Effector memory CD8-positive, alpha-beta T cell (primary cell): Measurements from ENCODE around the gene CBFB.

Source experiments
- ATAC-seq: fragments of 150-1000 bp; cut with Tn5 transposase; replicated peaks from 2 replicates; pipeline ENCODE4 v1.10.0; 2021; ENCODE audit warnings: mild to moderate bottlenecking, moderate library complexity
- DNase-seq, 3 experiments: peaks; one replicate each; pipeline ENCODE4 v3.0.0; 2021
- H3K27ac Mint-ChIP-seq, 2 donors: one replicate each; pipeline ENCODE4 v1.8.0; 2022; ENCODE audit warnings: mild to moderate bottlenecking in 2 of 2, mixed read lengths in 2 of 2, moderate library complexity in 2 of 2
- H3K27me3 Mint-ChIP-seq, 2 donors: one replicate each; pipeline ENCODE4 v1.8.0; 2022; ENCODE audit warnings: mixed read lengths in 2 of 2
- H3K36me3 Mint-ChIP-seq: one replicate; pipeline ENCODE4 v1.8.0; 2022; ENCODE audit warnings: mild to moderate bottlenecking, moderate library complexity, mixed read lengths; ENCODE audit not compliant: insufficient read depth
- H3K4me1 Mint-ChIP-seq, 2 donors: one replicate each; pipeline ENCODE4 v1.8.0; 2022; ENCODE audit warnings: low read depth in 2 of 2, mixed read lengths in 2 of 2
- H3K4me3 Mint-ChIP-seq, 2 donors: one replicate each; pipeline ENCODE4 v1.8.0; 2022; ENCODE audit warnings: mild to moderate bottlenecking in 2 of 2, mixed read lengths in 2 of 2, moderate library complexity in 2 of 2
- H3K9me3 Mint-ChIP-seq, 2 donors: one replicate each; pipeline ENCODE4 v1.8.0; 2022; ENCODE audit warnings: mixed read lengths in 2 of 2

The CBFB gene

DNA sequence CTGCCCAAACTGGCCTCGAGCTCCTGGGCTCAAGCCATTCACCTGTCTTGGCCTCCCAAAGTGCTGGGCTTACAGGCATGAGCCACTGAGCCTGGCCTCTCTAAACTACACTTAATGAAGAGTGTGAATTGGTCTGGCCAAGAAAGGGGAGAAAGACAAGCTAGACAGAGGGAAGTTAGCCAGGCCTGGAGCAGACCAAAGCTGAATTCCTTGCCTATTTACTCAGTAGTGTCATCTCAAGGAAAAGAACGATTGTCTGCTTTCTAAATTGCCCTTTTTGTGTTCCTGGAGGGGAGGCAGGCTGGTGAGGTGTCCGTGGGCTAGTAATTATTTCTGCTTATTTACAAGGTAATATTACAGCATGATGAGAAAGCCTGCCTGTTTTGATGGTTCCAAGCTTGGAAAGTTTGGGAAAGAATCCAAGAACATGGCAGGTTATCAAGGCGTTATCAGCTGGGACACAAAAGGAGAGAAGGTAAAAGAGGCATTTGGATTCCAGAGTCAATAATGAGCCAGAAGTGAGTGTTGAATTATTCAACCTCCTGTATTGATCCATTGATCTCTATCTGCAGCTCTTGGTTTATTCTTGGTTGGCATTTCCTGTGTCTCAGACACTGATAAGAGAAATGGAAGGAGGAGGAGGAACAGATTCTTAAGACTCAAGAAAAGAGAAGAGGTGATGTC, 6.3 kb upstream of the CBFB start:
- ATAC-seq (no peak), DNase-seq (no peak)
- Mint-ChIP-seq H3K36me3 (no peaks in the 10 kb centered on the region), H3K27me3 (no peaks in the 10 kb centered on the region), H3K4me3 (no peak overlapping the region), H3K9me3 (no peaks in the 10 kb centered on the region), H3K4me1 (no peaks in the 10 kb centered on the region), H3K27ac (no peak overlapping the region)

DNA sequence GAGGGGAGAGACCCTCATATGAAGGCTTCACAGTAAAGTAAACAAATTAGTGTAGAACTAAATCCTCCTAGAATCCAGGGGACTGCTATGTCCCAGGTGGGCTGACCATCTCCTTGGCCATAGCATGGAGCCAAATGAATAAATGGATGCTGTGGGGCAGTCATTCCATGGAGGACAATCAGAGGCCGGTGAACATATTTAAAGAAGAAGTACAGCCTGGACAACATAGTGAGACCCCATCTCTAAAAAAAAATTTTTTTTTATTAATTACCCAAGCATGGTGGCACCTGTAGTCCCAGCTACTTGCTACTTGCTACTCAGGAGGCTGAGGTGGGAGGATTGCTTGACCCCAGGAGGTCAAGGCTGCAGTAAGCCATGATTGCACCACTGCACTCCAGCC, 5.3 kb upstream of the CBFB start:
- ATAC-seq (no peak), DNase-seq (no peak)
- Mint-ChIP-seq H3K9me3 (no peaks in the 10 kb centered on the region), H3K4me3 (no peak overlapping the region), H3K4me1 (no peaks in the 10 kb centered on the region), H3K27me3 (no peaks in the 10 kb centered on the region), H3K36me3 (peaks cover 6% of the 10 kb centered on the region), H3K27ac (no peak overlapping the region)

DNA sequence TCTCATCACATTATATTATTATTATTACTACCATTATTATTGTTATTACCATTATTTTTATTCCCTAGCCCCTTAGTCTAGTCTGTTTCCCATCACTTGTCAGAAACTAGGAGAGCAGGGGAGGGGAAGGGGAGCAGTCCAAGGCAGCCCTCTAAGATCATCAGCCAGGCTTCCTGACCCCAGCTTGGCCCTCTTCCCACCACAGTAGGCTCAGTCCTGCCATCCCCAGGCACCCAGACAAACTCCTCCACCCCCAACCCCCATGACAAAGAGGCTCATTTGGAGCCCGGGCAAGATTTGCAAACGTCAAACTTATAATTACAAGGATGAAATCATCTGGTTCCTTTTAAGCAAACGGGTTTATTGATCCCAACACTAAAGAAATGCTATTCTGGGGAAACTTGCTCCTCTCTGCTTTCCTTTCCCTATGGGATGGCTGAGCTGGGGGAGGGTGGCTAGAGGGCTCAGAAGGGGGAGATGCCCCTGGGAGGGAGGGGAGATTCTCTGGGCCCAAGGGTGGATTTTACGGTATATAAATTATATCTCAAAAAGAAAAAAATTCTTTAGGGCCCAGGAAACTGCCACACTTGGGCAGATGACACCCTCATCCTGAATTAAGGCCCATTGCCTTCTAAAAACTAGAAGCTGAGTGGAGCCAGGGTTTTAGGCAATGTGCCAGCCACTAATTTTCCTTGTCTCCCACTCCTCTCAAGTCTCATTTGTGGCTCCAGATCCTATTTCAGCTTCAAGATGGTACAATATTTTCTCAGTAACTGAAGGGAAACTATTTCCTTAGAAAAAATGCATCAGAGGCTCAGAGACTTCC, 4.4 kb upstream of the CBFB start:
- DNase-seq = no peak
- H3K4me3 Mint-ChIP-seq = no peak overlapping the region
- ATAC-seq = no peak

DNA sequence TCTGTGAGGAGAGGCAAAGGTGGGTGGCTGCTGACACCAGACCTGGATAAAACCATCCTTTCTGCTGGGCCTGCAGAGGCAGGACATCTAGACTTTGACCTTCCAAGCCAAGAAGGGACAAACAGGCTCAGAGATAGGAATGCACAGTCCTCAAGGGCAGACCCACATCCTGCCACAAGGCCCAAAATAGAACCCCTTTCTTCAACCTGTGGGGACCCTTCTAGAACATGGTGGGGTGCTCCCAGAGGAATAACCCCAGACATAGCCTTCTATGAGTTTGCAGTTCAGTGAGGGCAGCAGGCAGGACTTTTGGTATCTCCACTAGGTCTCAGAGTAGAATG, 3.8 kb upstream of the CBFB start:
- peaks cover 12% of the 10 kb centered on the region for H3K36me3 Mint-ChIP-seq
- no peaks in the 10 kb centered on the region for H3K27me3 Mint-ChIP-seq
- no peaks in the 10 kb centered on the region for H3K9me3 Mint-ChIP-seq
- ATAC-seq = no peak
- H3K4me1 Mint-ChIP-seq = peaks cover under 1 to 4% of the 10 kb centered on the region in 2 donors
- H3K27ac Mint-ChIP-seq = no peak overlapping the region
- no peak for DNase-seq
- no peak overlapping the region for H3K4me3 Mint-ChIP-seq

More for the DNA sequence above, 4.4 kb upstream of the CBFB start:
- no peaks in the 10 kb centered on the region for H3K4me1 Mint-ChIP-seq
- no peaks in the 10 kb centered on the region for H3K9me3 Mint-ChIP-seq
- H3K27ac Mint-ChIP-seq = no peak overlapping the region
- no peaks in the 10 kb centered on the region for H3K27me3 Mint-ChIP-seq
- H3K36me3 Mint-ChIP-seq = peaks cover 7% of the 10 kb centered on the region

DNA sequence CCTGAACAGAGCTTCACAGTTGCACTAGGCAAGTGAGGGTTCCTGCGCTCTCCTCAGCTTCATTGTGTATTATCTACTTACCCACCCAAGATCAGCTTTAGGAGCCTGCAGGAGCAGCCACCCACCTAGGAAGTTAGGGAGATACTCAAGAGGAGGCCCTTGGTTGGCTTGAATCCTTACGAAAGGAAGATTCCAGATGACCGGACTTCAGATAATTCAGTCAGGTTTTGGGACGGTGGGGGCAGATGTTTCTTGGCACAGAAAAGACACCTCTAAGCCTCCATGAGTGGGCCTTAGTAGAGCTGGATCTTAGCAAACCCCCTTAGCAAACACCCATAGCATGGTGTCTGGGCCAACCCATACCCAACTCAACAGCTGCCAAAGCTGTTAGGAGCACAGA, 2.4 kb upstream of the CBFB start:
- peaks cover 3 to 15% of the 10 kb centered on the region in 2 donors for H3K4me1 Mint-ChIP-seq
- peaks cover 15% of the 10 kb centered on the region for H3K36me3 Mint-ChIP-seq
- no peak overlapping the region for H3K27ac Mint-ChIP-seq
- H3K9me3 Mint-ChIP-seq = no peaks in the 10 kb centered on the region
- ATAC-seq (no peak), DNase-seq (no peak)
- no peak overlapping the region for H3K4me3 Mint-ChIP-seq
- H3K27me3 Mint-ChIP-seq = no peaks in the 10 kb centered on the region

DNA sequence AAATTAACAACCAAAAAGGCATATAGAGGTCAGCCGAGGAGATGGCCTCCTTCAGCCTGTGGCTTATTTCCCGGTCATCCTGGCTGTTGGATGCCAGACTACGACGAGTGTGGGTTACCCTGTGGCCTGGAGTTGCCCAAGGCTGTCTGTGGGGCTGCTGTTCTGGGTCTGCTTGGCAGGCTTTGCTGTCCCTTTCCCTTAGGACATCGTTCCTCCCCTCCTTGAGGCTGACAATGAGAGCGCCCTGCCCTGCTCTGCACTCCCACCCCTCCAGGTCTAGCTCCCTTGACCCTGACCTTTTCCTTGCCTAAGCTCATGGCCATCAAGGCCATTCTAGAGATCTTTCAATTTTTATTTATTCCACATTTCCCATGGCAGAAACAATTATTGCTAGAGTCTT, 1.9 kb upstream of the CBFB start:
- H3K27me3 Mint-ChIP-seq = no peaks in the 10 kb centered on the region
- peaks cover 15% of the 10 kb centered on the region for H3K36me3 Mint-ChIP-seq
- ATAC-seq (no peak), DNase-seq (no peak)
- H3K4me3 Mint-ChIP-seq = peak overlapping the region; percentile 8 to 25
- H3K27ac Mint-ChIP-seq = peak overlapping the region in 1 of 2 donors; percentile 41
- H3K9me3 Mint-ChIP-seq = no peaks in the 10 kb centered on the region
- peaks cover 5 to 20% of the 10 kb centered on the region in 2 donors for H3K4me1 Mint-ChIP-seq

DNA sequence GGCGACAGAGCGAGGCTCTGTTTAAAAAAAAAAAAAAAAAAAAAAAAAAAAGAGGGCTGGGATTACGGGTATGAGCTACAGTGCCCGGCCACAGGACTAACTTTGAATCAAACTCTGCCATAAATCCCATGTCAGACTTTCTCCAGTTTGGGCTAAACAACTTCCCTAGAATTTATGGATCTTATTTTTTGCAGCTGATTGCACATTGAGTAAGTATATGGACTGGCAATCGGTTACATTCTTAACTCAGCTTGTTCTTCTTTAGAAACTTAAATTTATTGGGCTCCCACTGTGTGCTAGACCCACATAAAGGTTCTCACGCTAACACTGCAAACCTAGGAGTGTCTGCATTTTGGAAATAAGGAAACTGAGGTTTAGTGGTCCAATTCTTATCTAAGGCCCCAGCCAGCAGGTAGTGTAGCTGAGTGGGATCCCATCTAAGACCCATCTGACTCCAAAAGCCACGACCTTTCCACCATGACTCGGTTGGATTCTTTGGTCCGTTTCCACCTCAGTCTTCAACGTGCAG, 718 bp upstream of the CBFB start:
- H3K4me1 Mint-ChIP-seq = peaks cover 9 to 30% of the 10 kb centered on the region in 2 donors
- peak overlapping the region; percentile 75 to 84 for H3K4me3 Mint-ChIP-seq
- DNase-seq (no peak), ATAC-seq (no peak)
- H3K36me3 Mint-ChIP-seq = peaks cover 19% of the 10 kb centered on the region
- peak overlapping the region; percentile 91 to 92 for H3K27ac Mint-ChIP-seq
- H3K27me3 Mint-ChIP-seq = no peaks in the 10 kb centered on the region
- H3K9me3 Mint-ChIP-seq = no peaks in the 10 kb centered on the region

DNA sequence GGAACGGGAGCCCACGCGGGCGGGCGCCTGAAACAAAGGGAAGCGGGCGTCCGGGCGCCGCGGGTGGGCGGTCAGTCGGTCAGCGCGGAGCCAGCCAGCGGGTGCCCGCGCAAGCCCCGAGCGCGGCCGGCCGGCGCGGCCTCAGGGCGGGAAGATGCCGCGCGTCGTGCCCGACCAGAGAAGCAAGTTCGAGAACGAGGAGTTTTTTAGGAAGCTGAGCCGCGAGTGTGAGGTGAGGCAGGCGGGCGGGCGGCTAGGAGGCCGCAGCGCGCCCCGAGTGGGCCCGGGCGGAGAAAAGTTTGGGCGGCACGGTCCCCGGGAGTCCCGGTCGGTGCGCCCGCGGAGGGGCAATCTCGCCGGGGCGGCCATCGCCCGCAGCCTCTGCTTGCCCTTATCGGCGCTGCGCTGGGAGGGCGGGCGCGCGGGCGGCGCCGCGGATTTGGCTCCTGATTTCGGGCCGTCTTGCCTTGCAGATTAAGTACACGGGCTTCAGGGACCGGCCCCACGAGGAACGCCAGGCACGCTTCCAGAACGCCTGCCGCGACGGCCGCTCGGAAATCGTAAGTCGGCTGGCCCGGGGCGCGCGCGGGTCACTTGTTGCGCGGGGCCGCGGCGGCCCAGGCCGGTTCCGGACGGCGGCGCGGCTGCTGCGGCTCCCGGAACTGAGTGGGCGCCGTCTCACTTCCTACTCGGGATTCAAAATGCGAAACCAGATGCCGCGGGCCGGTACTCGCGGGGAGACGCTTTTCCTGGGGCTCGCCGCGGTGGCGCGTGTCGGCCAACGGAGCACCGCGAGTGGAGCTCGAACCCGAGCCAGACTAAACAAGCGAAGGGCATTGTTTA, 526 bp downstream of the CBFB start:
- H3K4me1 Mint-ChIP-seq = peaks cover 12 to 33% of the 10 kb centered on the region in 2 donors

DNA sequence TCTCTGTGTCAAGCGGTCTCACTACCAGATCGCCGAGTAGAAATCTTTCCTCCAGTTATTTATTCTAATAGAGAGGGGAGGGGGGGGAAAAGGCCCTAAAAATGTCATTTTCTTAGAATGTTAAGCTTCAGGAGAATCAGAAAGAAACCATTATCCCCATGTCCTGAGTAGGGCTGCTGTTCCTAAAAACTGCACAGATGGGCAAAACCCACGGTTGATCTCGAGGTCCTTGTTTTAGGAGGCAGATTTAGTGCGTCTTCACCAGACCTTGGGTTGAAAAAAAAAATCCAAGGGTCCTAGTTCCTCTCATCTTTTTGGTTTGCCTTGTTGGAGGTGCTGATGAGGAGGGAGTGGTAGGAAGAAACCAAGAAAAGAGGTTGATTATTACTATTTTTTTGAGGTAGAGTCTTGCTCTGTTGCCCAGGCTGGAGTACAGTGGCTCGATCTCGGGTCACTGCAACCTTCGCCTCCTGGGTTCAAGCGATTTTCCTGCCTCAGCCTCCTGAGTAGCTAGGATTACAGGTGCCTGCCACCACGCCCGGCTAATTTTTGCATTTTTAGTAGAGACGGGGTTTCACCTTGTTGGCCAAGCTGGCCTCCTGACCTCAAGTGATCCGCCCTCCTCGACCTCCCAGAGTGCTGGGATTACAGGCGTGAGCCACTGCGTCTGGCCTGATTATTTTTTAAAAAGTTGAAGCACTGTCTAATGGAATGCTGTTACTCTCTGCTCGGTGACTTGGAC, 1.4 kb downstream of the CBFB start:
- DNase-seq (no peak), ATAC-seq (no peak)
- no peaks in the 10 kb centered on the region for H3K9me3 Mint-ChIP-seq
- H3K4me3 Mint-ChIP-seq = peak overlapping the region; percentile 83 to 84
- H3K4me1 Mint-ChIP-seq = peaks cover 17 to 42% of the 10 kb centered on the region in 2 donors
- H3K27ac Mint-ChIP-seq = peak overlapping the region; percentile 65 to 92
- H3K27me3 Mint-ChIP-seq = no peaks in the 10 kb centered on the region
- peaks cover 30% of the 10 kb centered on the region for H3K36me3 Mint-ChIP-seq

More for the DNA sequence above, 526 bp downstream of the CBFB start:
- Mint-ChIP-seq H3K36me3 (peaks cover 25% of the 10 kb centered on the region), H3K27me3 (no peaks in the 10 kb centered on the region), H3K27ac (peak overlapping the region; percentile 65 to 92), H3K9me3 (no peaks in the 10 kb centered on the region), H3K4me3 (peak overlapping the region; percentile 83 to 84)
- DNase-seq (peak; percentile 35 to 56 (median 43)), ATAC-seq (peak; percentile 31)

DNA sequence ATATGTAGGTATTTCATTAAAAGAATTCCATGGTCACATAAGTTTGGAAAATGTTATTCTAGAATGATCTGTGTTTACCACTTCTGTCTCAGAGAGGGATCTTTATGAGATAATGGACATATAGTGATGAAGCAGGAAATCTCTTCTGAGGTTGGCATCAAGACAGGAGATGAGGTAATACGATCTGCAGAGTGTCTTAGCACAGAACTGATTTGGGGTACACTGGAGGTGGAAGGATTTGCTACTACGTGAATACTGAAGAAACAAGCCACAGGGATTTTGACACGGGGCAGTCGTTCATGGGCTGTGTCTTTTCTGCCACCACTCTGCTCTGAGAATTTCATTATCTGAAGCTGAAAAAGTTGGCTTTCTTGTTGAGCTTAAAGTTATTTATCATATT, 5.5 kb downstream of the CBFB start:
- H3K36me3 Mint-ChIP-seq = peaks cover 52% of the 10 kb centered on the region
- peaks cover 17 to 48% of the 10 kb centered on the region in 2 donors for H3K4me1 Mint-ChIP-seq
- DNase-seq (no peak), ATAC-seq (no peak)
- H3K9me3 Mint-ChIP-seq = no peaks in the 10 kb centered on the region
- H3K4me3 Mint-ChIP-seq = peak overlapping the region in 1 of 2 donors; percentile 35
- H3K27ac Mint-ChIP-seq = no peak overlapping the region
- no peaks in the 10 kb centered on the region for H3K27me3 Mint-ChIP-seq

DNA sequence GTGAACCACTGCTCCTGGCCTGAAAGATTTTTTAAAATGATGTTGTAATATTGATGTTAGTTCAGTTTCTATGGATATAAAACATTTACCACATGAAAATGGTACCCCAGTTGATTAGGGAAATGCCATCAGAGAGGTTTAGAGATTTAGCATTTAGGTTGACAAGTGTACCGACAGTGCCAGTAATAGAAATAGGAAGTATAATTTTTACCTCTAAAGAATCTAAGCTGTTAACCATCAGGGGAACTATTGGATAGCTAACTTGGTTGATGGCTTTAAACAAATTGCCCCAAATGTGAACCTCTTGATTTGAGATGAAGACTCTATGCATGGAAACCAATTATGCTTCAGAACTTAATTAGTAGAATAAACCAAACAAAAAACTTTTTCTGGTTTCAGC, 6.4 kb downstream of the CBFB start:
- Mint-ChIP-seq H3K36me3 (peaks cover 47% of the 10 kb centered on the region), H3K27ac (no peak overlapping the region), H3K4me1 (peaks cover 18 to 42% of the 10 kb centered on the region in 2 donors), H3K27me3 (no peaks in the 10 kb centered on the region), H3K4me3 (no peak overlapping the region), H3K9me3 (no peaks in the 10 kb centered on the region)
- DNase-seq = no peak
- ATAC-seq = no peak

DNA sequence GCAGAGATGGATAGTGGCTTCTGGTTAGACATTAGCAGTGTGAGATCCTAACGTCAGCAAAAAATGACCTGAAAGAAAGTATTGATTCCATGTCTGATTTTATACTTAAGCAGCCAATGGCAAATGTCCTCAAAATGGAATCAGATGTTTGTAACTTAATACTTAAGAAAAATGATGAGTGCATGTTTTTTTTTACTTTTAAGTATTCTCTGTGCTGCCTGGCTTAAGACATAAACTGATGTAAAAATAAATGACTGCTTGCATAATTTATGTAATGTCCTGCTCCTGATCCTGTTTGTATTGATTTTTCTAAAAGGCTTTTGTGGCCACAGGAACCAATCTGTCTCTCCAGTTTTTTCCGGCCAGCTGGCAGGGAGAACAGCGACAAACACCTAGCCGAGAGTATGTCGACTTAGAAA, 7.4 kb downstream of the CBFB start:
- Mint-ChIP-seq H3K9me3 (no peaks in the 10 kb centered on the region), H3K4me1 (peaks cover 25 to 43% of the 10 kb centered on the region in 2 donors), H3K36me3 (peaks cover 51% of the 10 kb centered on the region), H3K27me3 (no peaks in the 10 kb centered on the region), H3K4me3 (no peak overlapping the region), H3K27ac (no peak overlapping the region)
- DNase-seq = no peak
- no peak for ATAC-seq
